ENCODE data around the gene MOSMO. TPM values are rescaled to one million over a fixed set of nuclear protein-coding genes. Genes with fewer than 3 reads are reported as not detected.

The MOSMO gene
- total and polyA plus RNA-seq, 2 donors (not counting 1 experiment from before 2014, with no cell fraction given), result 13.0 to 20.2 TPM

DNA sequence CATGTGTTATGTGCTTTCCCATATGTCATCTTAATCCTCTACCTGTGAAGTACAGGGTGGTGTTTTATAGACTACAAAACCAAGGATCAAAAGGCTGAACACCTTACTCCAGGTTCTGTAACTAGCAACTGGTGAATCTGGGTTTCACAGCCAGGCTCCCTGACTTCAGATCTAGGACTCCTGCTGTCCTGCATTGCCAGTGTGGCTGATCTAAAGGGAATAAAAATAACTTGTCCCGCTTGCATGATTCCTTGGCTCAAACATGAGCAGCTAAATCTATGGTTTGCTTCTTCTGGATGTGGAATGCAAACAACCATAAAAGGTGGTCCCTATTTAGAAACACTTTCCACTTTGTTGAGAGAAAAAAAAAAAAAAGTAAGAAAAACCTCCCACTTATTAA is 80.7 kb downstream of the MOSMO start:
- intact Hi-C loops (cut with micrococcal nuclease), result no loop called here
- H3K4me3 Mint-ChIP-seq, result no peak overlapping the region

DNA sequence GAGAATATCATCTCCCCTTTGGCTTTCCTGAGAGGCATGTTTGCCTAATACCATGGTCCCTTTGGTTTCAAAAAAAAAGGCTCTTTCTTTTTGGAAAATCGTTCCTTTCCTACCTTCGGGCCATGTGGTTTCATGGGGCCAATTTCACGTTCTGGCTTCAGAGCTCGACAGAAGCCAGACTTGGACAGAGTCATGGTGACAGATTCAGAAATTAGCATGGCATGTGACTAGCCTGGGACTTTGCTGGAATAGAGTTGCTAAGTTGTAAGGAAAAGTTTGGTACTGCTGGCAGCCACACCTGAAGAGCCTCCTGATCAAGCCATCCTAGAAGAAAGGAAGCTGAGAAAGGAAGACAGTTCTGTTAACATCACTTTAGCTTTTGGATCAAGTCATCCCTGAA is 82.0 kb downstream of the MOSMO start:
- H3K4me2 ChIP-seq (replicated peaks; ENCODE audit: low read depth, low read length, poor library complexity, severe bottlenecking), result no peak overlapping the region
- H3K9me3 Mint-ChIP-seq (ENCODE audit: insufficient read depth), result no peaks in the 10 kb centered on the region
- CTCF ChIA-PET, result interaction anchor here (1.6 to 2.0 kb wide), 2 partner anchors 9 to 12 kb away, joined by 5 to 9 read pairs; no protein-coding TSS in a partner anchor

More for the DNA sequence above, 80.7 kb downstream of the MOSMO start:
- H3K9me3 ChIP-seq (ENCODE audit: control extremely low read depth in 1 of 3, control insufficient read depth in 2 of 3, insufficient read depth in 1 of 3, low read length in 2 of 3), result no peaks in the 10 kb centered on the region
- WGBS (ENCODE audit: insufficient coverage), result no CpG with 5 or more reads among the region's 1 CpG
- no peaks in the 10 kb centered on the region for H3K36me3 ChIP-seq (replicated peaks in 1 of 2; ENCODE audit: control extremely low read depth in 1 of 2, control insufficient read depth in 1 of 2, extremely low read depth in 1 of 2, insufficient read depth in 2 of 2, low read length in 1 of 2)
- no peak overlapping the region for H3K4me2 ChIP-seq (replicated peaks; ENCODE audit: low read depth, low read length, poor library complexity, severe bottlenecking)
- H3K4me1 Mint-ChIP-seq, result no peaks in the 10 kb centered on the region
- H3K4me3 ChIP-seq (ENCODE audit: control extremely low read depth in 1 of 5, extremely low read depth in 1 of 5, insufficient read depth in 1 of 5, low read depth in 2 of 5, low read length in 4 of 5), result no peak overlapping the region
- no peaks in the 10 kb centered on the region for H3K9me3 Mint-ChIP-seq (ENCODE audit: insufficient read depth)
- H3K27ac ChIP-seq (ENCODE audit: low read length in 2 of 2), result no peak overlapping the region
- H2AFZ ChIP-seq (ENCODE audit: insufficient read depth, low read depth, low read length, poor library complexity, severe bottlenecking), result no peak overlapping the region
- H4K20me1 ChIP-seq (ENCODE audit: control insufficient read depth, insufficient read depth, low read length, poor library complexity, severe bottlenecking), result no peaks in the 10 kb centered on the region
- TF ChIP-seq EZH2 (IDR thresholded peaks at IDR 0.05; ENCODE audit: borderline replicate concordance, insufficient read depth, low read depth, low read length, poor library complexity, severe bottlenecking), result no peak
- TF ChIP-seq, protein P1, sequence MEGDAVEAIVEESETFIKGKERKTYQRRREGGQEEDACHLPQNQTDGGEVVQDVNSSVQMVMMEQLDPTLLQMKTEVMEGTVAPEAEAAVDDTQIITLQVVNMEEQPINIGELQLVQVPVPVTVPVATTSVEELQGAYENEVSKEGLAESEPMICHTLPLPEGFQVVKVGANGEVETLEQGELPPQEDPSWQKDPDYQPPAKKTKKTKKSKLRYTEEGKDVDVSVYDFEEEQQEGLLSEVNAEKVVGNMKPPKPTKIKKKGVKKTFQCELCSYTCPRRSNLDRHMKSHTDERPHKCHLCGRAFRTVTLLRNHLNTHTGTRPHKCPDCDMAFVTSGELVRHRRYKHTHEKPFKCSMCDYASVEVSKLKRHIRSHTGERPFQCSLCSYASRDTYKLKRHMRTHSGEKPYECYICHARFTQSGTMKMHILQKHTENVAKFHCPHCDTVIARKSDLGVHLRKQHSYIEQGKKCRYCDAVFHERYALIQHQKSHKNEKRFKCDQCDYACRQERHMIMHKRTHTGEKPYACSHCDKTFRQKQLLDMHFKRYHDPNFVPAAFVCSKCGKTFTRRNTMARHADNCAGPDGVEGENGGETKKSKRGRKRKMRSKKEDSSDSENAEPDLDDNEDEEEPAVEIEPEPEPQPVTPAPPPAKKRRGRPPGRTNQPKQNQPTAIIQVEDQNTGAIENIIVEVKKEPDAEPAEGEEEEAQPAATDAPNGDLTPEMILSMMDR (IDR thresholded peaks at IDR 0.05), result no peak
- POLR2A ChIA-PET, result no interaction called here
- no peak for ATAC-seq (ENCODE audit: low read depth)
- no peaks in the 10 kb centered on the region for H3K27me3 ChIP-seq (replicated peaks in 1 of 4; ENCODE audit: control extremely low read depth in 1 of 4, control insufficient read depth in 3 of 4, insufficient read depth in 4 of 4, low read length in 3 of 4)
- no peaks in the 10 kb centered on the region for H3K27me3 Mint-ChIP-seq
- CTCF ChIA-PET, result interaction anchor here (1.0 to 2.0 kb wide), 3 partner anchors 10 to 11 kb away, joined by 4 to 9 read pairs (median 7); no protein-coding TSS in a partner anchor
- no peak overlapping the region for H3K9ac ChIP-seq (ENCODE audit: low read length)
- no peak overlapping the region for H3K27ac Mint-ChIP-seq
- H3K4me1 ChIP-seq (ENCODE audit: control insufficient read depth in 2 of 2, insufficient read depth in 2 of 2, low read length in 2 of 2), result no peaks in the 10 kb centered on the region
- DNase-seq, result no peak
- no peaks in the 10 kb centered on the region for H3K79me2 ChIP-seq (ENCODE audit: control insufficient read depth, insufficient read depth, low read length)

More for the DNA sequence above, 82.0 kb downstream of the MOSMO start:
- DNase-seq (no peak), ATAC-seq (ENCODE audit: low read depth) (no peak)
- peaks cover 0 to 3% (median 0%) of the 10 kb centered on the region in 4 experiments for H3K27me3 ChIP-seq (replicated peaks in 1 of 4; ENCODE audit: control extremely low read depth in 1 of 4, control insufficient read depth in 3 of 4, insufficient read depth in 4 of 4, low read length in 3 of 4)
- H3K79me2 ChIP-seq (ENCODE audit: control insufficient read depth, insufficient read depth, low read length), result no peaks in the 10 kb centered on the region
- POLR2A ChIA-PET, result no interaction called here
- no peak overlapping the region for H3K4me3 Mint-ChIP-seq
- peaks cover 1% of the 10 kb centered on the region for H3K27me3 Mint-ChIP-seq
- no peak overlapping the region for H3K27ac Mint-ChIP-seq
- no peak overlapping the region for H3K4me3 ChIP-seq (ENCODE audit: control extremely low read depth in 1 of 5, extremely low read depth in 1 of 5, insufficient read depth in 1 of 5, low read depth in 2 of 5, low read length in 4 of 5)
- H3K9ac ChIP-seq (ENCODE audit: low read length), result no peak overlapping the region
- 98% methylated on average over 4 of the region's 4 CpGs for WGBS (ENCODE audit: insufficient coverage)
- no peak for TF ChIP-seq EZH2 (IDR thresholded peaks at IDR 0.05; ENCODE audit: borderline replicate concordance, insufficient read depth, low read depth, low read length, poor library complexity, severe bottlenecking)
- TF ChIP-seq, protein P1 (IDR thresholded peaks at IDR 0.05), result no peak
- no peaks in the 10 kb centered on the region for H3K4me1 ChIP-seq (ENCODE audit: control insufficient read depth in 2 of 2, insufficient read depth in 2 of 2, low read length in 2 of 2)
- no peak overlapping the region for H2AFZ ChIP-seq (ENCODE audit: insufficient read depth, low read depth, low read length, poor library complexity, severe bottlenecking)
- no peaks in the 10 kb centered on the region for H3K36me3 ChIP-seq (replicated peaks in 1 of 2; ENCODE audit: control extremely low read depth in 1 of 2, control insufficient read depth in 1 of 2, extremely low read depth in 1 of 2, insufficient read depth in 2 of 2, low read length in 1 of 2)
- H3K9me3 ChIP-seq (ENCODE audit: control extremely low read depth in 1 of 3, control insufficient read depth in 2 of 3, insufficient read depth in 1 of 3, low read length in 2 of 3), result no peaks in the 10 kb centered on the region
- intact Hi-C loops (cut with micrococcal nuclease), result no loop called here
- no peaks in the 10 kb centered on the region for H4K20me1 ChIP-seq (ENCODE audit: control insufficient read depth, insufficient read depth, low read length, poor library complexity, severe bottlenecking)
- H3K4me1 Mint-ChIP-seq, result no peaks in the 10 kb centered on the region
- no peak overlapping the region for H3K27ac ChIP-seq (ENCODE audit: low read length in 2 of 2)
